HG02763 (cell line): ENCODE results near the gene POLR1B.
"Not testable (repeated sequence)": the region's sequence is repeated elsewhere in the genome, so short reads cannot be mapped to it uniquely, and the experiment has no call there.

Experiments used
- ATAC-seq: cut with Tn5 transposase; IDR thresholded peaks from one replicate; pipeline ENCODE4 v1.9.1; 2021; ENCODE audit warnings: mild to moderate bottlenecking, moderate library complexity; ENCODE audit not compliant: unreplicated experiment

POLR1B gene, protein sequence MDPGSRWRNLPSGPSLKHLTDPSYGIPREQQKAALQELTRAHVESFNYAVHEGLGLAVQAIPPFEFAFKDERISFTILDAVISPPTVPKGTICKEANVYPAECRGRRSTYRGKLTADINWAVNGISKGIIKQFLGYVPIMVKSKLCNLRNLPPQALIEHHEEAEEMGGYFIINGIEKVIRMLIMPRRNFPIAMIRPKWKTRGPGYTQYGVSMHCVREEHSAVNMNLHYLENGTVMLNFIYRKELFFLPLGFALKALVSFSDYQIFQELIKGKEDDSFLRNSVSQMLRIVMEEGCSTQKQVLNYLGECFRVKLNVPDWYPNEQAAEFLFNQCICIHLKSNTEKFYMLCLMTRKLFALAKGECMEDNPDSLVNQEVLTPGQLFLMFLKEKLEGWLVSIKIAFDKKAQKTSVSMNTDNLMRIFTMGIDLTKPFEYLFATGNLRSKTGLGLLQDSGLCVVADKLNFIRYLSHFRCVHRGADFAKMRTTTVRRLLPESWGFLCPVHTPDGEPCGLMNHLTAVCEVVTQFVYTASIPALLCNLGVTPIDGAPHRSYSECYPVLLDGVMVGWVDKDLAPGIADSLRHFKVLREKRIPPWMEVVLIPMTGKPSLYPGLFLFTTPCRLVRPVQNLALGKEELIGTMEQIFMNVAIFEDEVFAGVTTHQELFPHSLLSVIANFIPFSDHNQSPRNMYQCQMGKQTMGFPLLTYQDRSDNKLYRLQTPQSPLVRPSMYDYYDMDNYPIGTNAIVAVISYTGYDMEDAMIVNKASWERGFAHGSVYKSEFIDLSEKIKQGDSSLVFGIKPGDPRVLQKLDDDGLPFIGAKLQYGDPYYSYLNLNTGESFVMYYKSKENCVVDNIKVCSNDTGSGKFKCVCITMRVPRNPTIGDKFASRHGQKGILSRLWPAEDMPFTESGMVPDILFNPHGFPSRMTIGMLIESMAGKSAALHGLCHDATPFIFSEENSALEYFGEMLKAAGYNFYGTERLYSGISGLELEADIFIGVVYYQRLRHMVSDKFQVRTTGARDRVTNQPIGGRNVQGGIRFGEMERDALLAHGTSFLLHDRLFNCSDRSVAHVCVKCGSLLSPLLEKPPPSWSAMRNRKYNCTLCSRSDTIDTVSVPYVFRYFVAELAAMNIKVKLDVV

DNA sequence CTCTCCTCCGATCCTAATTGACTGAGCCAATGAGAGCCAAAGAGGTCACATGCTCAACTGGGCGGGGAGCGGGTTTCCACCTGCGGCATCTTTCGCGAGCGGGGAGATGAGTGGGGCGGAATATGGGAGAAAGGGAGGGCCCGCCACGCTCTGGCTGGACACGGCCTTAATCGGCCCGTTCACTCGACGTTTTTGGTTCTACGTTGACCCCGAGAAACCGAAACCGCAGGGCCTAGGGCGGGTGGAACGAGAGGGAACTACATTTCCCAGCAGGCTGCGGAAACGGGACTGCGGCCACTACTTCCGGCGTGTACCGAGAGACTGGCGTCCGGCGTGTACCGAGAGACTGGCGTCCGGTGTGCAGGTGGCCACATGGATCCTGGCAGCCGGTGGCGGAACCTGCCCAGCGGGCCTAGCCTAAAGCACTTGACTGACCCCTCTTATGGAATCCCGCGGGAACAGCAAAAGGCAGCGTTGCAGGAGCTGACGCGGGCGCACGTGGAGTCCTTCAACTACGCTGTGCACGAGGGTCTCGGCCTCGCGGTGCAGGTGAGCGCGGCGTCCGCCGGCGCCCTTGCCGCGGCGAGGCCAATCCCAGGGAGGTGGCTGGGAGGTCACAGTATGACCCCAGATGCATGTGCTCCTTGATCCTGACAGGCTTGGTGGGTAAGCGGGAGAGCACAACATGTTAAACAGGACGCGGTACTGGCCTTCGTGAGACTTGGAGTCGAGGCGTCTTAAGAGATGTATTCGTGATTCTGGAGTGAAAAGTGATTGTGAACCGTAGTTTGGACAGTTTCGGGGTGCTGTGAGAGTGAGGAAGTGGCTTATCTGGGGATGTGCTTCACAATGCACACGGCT is at the start of gene POLR1B:
Gene POLR1B, plus strand, starts transcription at position 343 of the 861 bp plus-strand sequence. Its CDS starts 30 bp downstream, at position 373.
- ATAC-seq: peak; percentile 78

DNA sequence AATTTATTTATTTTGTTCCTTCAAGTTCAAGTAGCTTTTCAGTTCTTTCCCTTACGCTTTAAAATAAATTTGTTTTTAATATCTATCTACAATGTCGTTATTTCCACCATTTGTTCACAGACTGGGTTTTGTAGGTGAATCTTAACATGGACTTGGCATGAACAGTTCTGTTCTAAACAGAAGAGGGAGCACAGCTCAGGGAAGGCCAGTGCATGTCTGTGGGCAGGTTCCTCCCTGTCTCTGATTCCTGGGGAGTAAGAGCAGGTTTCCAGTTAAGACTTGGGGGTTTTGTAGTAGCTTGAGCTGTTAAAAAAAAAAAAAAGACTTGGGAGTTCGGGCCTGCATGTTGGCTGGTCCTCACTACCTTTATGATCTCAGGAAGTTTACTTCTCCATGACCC is 49.2 kb upstream of the POLR1B start:
- no peak for ATAC-seq

DNA sequence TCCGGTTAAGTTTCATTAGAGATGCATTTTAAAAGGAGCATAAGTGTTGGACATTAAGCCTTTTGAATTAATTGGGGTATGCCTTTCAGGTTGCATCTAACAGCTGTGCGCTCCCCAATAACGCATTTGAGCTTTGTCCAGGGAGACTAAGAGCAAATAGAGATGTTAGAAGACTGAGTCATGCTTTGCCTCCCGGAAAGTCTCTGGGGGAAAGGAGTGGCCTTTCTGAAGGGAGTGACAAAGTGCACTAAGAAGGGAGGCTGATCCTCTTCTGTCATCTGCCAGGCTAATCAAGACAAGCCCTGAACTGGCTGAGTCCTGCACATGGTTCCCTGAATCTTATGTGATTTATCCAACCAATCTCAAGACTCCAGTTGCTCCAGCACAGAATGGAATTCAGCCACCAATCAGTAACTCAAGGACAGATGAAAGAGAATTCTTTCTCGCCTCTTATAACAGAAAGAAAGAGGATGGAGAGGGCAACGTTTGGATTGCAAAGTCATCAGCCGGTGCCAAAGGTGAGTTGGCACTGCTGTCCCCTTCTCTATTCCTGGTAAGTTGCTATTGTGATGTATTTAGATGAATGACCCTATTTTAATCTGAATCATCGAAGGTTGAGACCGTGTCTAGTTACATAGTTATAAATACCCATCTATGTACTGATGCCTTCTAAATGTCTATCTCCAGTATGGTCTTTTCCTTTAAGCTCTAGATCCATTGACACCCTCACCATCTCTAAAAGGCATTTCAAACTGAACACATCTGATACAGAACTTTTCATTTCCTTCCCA is 48.2 kb upstream of the POLR1B start:
- no peak for ATAC-seq

DNA sequence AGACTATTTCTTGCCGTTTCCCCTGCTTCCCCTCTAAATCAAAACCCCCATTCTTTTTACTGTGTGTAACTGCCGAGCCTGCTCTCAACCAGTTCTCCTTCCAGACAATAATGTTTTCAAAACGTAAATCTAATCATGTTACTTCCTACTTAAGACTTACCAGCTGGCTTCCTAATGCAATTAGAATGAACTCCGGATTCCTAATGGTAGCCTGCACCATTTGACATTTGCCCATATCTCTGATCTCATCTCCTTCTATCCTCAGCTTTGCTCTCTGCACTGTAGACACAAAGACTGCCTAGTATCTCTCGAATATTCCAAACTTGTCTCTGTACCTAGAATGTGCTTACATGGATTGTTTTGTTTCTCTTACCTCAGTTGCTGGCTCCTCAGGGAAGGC is 47.4 kb upstream of the POLR1B start:
- no peak for ATAC-seq

DNA sequence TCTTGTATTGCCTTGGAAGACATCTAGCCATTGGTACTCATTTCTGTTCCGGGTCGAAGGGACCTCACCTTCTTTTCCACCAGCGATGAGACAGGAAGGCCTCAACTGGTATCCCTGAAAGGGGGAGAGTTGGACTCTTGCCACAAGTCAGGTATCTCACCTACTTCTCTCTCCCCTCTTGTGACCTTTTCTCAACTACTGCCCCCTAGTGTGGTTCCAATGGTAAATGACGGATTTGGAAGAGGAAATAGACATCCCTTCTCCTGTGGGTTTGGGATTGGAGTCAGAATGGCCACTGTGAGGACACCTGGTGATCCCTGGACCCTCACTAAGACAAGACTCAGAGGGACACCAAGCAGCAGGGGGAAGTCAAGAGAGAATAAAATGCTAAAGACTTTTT is 46.4 kb upstream of the POLR1B start:
- ATAC-seq: not testable (repeated sequence)

DNA sequence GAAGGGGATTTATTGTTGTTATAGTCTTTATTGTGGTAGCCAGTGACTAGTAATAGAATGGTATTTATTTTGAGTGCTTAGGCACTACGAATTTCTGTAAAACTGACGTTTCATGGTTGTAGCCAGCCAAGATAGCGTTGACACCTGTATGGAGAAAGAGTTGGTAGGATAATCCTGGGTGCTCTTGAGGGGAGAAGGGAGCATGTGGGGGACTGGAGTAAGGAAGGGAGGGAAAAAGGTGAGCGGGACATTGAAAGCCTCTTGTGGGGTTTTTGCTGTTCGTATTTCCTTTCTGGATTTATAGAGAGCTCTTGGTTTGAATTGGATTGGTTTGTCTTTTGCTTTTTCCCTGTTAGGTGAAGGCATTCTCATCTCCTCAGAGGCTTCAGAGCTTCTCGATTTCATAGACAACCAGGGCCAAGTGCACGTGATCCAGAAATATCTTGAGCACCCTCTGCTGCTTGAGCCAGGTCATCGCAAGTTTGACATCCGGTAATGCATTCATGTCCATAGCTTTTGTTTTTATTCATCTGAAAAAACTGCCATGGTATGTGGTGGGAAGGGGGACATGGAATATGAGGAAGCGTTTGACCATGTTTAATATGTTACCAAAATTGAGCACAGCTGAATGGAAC is 41.3 kb upstream of the POLR1B start:
- ATAC-seq: not testable (repeated sequence)

DNA sequence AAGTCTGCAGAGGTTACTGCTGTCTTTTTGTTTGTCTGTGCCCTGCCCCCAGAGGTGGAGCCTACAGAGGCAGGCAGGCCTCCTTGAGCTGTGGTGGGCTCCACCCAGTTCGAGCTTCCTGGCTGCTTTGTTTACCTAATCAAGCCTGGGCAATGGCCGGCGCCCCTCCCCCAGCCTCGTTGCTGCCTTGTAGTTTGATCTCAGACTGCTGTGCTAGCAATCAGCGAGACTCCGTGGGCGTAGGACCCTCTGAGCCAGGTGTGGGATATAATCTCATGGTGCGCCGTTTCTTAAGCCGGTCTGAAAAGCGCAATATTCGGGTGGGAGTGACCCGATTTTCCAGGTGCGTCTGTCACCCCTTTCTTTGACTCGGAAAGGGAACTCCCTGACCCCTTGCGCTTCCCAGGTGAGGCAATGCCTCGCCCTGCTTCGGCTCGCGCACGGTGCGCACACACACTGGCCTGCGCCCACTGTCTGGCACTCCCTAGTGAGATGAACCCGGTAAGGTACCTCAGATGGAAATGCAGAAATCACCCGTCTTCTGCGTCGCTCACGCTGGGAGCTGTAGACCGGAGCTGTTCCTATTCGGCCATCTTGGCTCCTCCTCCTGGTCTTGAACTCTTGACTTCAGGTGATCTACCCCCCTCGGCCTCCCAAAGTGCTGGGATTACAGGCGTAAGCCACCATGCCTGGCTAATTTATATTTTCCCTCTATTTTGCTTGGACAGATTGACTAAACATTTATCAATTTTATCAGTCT is 32.8 kb upstream of the POLR1B start:
- ATAC-seq: not testable (repeated sequence)

DNA sequence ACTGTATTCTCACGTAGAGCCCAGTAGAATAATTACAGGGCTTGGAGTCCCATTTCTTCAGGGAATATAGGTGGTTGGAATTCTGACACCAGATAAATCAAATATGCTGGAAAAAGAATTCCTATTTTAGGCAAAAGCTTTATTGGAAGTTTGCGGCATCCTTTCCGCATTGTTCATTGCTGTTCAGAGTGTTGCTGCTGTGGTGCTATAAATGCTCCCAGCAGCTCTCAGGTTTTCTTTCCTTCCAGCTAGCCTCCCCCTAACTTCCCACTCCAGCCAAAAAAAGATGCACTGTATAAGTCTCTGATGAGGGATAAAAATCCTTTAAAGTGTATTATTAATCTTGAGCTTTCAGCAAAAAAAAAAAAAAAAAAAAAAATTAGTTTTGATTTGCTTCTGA is 25.5 kb upstream of the POLR1B start:
- ATAC-seq: no peak

DNA sequence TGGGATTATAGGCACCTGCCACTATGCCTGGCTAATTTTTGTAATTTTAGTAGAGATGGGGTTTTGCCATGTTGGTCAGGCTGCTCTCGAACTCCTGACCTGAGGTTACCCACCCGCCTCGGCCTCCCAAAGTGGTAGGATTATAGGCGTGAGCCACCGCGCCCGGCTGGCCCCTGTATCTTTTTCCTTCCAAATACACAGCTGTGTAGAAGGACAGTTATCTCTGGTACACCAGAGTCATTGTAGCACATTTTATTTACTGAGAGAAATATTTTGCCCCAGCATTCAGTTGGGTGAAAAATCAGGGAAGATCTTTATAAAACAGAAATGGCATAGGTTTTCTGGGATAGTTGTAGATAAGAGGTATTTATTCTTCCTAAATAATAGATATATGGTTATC is 23.5 kb upstream of the POLR1B start:
- no peak for ATAC-seq

DNA sequence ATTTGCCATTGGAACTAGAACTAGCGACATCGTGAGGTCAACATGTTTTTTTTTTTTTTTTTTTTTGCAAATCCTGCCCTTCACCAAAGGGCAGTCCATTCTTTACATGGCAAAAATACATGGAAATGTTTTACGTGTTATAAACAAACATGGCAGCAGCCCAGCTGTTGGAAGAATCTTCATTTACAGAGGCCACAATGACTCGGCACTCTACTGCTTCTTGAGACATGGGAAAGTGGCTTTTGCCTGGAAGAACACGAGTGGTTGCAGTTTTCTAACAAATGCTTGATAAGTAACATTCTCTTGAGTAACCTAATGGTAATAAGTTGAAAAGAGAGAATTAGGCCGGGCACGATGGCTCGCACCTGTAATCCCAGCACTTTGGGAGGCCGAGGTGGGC is 22.8 kb upstream of the POLR1B start:
- ATAC-seq: no peak

DNA sequence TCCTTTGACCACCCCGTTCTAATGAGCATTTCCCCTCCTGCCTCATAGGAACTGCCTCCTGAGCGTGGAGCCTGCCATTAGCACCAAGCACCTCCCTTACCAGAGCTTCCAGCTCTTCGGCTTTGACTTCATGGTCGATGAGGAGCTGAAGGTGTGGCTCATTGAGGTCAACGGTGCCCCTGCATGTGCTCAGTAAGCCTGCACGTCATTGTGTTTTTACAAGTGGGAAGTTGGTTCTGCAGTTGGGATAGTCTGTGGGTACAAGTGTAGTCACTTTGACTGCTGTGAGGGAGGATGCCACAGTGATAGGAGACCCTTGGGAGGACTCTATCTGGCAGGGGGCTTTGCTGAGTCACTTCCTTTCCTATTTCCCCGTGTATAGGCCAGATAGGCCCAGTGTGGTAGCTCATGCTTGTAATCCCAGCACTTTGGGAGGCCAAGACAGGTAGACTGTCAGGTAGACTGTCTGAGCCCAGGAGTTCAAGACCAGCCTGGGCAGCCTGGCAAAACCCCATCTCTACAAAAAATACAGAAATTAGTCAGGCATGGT is 22.0 kb upstream of the POLR1B start:
- ATAC-seq: no peak

DNA sequence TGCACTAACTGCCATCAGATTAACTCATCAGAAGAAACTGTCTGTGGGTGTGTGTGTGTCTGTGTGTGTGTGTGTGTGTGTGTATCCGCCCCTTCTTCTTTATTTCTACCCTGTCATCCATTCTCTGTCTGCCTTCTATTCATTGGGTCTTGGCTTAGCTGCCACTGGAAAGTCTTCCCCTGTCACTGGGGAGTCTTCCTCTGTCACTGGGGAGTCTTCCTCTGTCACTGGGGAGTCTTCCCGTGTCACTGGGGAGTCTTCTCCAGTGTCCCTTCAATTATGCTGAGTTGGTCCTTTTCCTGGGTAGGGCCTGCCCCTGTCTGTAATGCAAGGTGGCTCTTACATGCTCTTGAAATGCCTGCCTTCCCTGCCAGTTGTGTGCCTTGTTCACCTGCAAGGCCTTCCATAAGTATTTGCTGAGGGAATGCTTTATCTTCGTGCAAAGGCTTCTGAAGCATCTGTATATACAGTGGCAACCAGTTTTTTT is 18.9 kb upstream of the POLR1B start:
- ATAC-seq: no peak

DNA sequence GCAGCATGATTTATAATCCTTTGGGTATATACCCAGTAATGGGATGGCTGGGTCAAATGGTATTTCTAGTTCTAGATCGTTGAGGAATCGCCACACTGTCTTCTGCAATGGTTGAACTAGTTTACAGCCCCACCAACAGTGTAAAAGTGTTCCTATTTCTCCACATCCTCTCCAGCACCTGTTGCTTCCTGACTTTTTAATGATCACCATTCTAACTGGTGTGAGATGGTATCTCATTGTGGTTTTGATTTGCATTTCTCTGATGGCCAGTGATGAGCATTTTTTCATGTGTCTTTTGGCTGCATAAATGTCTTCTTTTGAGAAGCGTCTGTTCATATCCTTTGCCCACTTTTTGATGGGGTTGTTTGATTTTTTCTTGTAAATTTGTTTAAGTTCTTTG is 18.0 kb upstream of the POLR1B start:
- ATAC-seq: not testable (repeated sequence)

DNA sequence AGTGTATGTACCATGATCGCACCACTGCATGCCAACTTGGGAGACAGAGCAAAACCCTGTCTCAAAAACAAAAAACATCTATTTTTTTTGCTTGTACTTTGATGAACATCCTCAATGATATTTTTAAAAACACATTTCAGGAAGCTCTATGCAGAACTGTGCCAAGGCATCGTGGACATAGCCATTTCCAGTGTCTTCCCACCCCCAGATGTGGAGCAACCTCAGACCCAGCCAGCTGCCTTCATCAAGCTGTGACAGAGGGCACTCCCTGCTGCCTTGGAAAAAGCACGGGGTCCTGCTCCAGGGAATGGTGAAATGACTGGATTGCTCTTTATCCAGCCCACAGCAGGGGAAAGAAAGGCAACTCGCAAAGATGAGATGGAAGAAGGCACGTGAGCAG is 13.7 kb upstream of the POLR1B start:
- no peak for ATAC-seq

DNA sequence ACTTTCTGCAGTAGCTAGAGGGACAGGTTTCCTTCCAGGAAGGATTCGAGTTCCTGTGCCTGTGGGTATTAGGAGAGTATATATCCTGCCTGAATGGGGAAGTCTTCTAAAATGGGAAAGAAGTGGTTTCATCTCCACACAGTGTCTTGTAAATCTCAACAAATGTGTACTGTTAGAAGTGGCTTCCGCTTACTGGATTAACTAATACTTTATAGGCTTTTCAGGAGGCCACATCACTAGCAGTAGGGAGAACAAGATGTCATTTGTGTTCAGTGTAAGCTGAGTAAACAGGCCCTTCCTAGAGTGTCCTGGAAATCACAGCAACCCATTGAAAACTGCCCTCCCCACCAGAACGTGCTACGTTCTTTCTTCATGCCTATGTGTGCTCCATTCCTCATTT is 12.5 kb upstream of the POLR1B start:
- ATAC-seq: no peak

DNA sequence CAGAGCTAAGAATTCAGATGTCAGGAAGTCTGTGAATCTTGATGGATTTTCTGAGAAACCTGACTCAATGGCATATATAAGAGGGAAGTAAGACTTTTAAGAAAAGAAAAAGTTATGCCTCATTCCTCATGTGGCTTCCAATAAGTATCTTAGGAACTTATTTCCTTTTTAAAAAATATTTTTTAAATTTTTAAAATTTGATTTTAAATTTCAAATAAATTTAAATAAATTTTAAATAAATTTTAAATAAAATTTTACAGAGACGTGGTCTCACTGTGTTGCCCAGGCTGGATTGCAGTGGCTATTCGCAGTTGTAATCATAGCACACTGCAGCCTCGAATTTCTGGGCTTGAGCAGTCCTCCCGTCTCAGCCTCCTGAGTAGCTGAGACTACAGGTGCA is 11.5 kb upstream of the POLR1B start:
- no peak for ATAC-seq

DNA sequence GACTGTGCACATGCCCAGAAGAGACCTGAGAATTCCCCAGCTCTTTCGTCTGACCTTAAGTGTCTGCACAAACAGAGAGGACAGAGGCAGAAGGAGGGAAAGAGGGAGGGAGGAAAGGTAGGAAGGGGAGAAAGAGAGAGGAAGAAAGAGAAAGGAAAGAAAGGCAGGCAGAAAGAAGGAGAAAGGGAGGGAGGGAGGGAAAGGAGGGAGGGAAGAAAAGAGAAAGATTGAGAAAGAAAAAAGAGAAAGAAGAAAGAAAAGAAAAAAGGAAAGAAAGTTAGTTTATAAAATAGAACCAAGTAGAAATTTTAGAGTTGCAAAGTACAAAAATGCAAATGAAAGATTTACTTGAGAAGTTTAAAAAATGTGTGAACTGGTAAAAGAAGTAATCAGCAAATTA is 7.4 kb upstream of the POLR1B start:
- ATAC-seq: no peak

DNA sequence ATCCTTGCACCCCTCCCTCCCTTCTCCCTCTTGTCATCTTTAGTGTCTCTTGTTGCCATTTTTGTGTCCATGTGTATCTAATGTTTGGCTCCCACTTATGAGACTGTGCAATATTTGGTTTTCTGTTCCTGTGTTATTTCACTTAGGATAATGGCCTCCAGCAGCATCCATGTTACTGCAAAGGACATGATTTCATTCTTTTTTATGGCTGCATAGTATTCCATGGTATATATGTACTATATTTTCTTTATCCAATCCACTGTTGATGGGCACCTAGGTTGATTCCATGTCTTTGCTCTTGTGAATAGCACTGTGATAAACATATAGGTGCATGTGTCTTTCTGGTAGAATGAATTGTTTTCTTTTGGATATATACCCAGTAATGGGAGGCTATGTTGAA is 5.6 kb upstream of the POLR1B start:
- not testable (repeated sequence) for ATAC-seq
